ENCODE results near the gene SPACA7. TPM values are rescaled to one million over a fixed set of nuclear protein-coding genes. Genes with fewer than 3 reads are reported as not detected.
A peak's percentile ranks its signal among the peaks of the same experiment; 100 is the strongest.

SPACA7 gene
- total RNA-seq, 2 donors from 2014 or later = not detected

- peak; percentile 46 for ATAC-seq
Observed at GRCh38 chr13:112475889-112476288, 99.7 kb downstream of the SPACA7 start.

GRCh38 chr13:112477070-112477619, 101.0 kb downstream of the SPACA7 start:
- DNase-seq = no peak
- ATAC-seq = no peak
- intact Hi-C loops (cut with DNase I, micrococcal nuclease) = no loop called here

More at GRCh38 chr13:112475889-112476288, 99.7 kb downstream of the SPACA7 start:
- DNase-seq = no peak
- intact Hi-C loops (cut with DNase I, micrococcal nuclease) = no loop called here

- DNase-seq (no peak), ATAC-seq (no peak)
- intact Hi-C loops (cut with DNase I, micrococcal nuclease) = no loop called here
Observed at GRCh38 chr13:112479389-112479788, 103.2 kb downstream of the SPACA7 start.

GRCh38 chr13:112481458-112481857, 105.3 kb downstream of the SPACA7 start:
- intact Hi-C loops (cut with DNase I, micrococcal nuclease) = no loop called here
- ATAC-seq (no peak), DNase-seq (no peak)

- intact Hi-C loops (cut with DNase I, micrococcal nuclease) = no loop called here
- no peak for DNase-seq
- no peak for ATAC-seq
Observed at GRCh38 chr13:112483299-112483698, 107.1 kb downstream of the SPACA7 start.

Other genes with a start within 250 kb of the SPACA7 start
- 10 to 100 TPM; 21.5 to 27.3 TPM for gene TUBGCP3, start 211.8 kb downstream of the SPACA7 start, total RNA-seq

All from left colon (tissue), 2 donors.